HG03025 (cell line): ENCODE data around the gene ADH5.
"Not testable (repeated sequence)": the region's sequence is repeated elsewhere in the genome, so short reads cannot be mapped to it uniquely, and the experiment has no call there.

Experiments used
- ATAC-seq: cut with Tn5 transposase; IDR thresholded peaks from one replicate; pipeline ENCODE4 v1.9.1; 2021; ENCODE audit warnings: mild to moderate bottlenecking, moderate library complexity; ENCODE audit not compliant: unreplicated experiment, low FRiP score

The ADH5 gene

GRCh38 chr4:99088481-99089365 is at the start of gene ADH5:
ADH5 (minus strand) TSS chr4:99088788; CDS start chr4:99088700, 88 bp downstream.
- ATAC-seq = peak; percentile 98

DNA sequence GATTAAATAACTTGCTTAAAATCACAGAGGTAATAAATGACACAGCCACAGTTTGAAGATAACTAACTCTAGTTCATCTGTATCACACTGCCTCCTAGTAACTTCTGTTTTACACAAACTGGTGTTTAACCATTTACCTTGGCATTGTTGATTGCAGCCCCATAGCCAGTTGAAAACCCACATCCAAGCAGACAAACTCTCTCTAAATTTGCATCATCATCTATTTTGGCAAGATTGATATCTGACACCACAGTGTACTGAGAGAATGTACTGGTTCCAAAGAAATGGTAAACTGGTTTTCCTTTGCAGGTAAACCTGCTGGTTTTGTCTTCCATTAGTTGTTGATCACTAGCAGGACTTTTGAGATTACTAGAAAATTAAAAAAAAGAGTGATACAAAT is 47.7 kb upstream of the ADH5 start:
- no peak for ATAC-seq

- ATAC-seq = no peak
Measured at GRCh38 chr4:99135541-99136162, 47.1 kb upstream of the ADH5 start.

GRCh38 chr4:99134586-99134985 is 46.0 kb upstream of the ADH5 start:
- ATAC-seq = no peak

- no peak for ATAC-seq
Measured at GRCh38 chr4:99131378-99131777, 42.8 kb upstream of the ADH5 start.

GRCh38 chr4:99126376-99126775 is 37.8 kb upstream of the ADH5 start:
- no peak for ATAC-seq

DNA sequence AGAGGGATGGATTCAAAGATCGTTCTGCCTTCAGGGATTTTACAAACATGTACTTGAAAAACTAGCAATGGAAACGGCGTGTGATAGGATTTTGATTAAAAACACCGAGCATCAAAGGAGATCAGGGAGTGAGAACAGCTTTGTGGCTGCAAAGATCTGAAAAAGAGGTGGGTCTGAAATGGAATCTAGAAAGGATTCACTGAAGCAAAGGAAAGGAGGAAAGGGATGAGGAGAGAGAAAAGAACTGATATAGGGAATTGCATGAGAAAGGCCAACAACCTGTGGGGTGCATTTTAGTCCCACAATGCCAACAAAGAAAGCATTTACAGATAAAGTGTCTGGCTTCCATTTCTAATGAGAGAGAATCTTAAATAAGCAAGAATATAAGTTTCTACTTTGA is 32.4 kb upstream of the ADH5 start:
- no peak for ATAC-seq

DNA sequence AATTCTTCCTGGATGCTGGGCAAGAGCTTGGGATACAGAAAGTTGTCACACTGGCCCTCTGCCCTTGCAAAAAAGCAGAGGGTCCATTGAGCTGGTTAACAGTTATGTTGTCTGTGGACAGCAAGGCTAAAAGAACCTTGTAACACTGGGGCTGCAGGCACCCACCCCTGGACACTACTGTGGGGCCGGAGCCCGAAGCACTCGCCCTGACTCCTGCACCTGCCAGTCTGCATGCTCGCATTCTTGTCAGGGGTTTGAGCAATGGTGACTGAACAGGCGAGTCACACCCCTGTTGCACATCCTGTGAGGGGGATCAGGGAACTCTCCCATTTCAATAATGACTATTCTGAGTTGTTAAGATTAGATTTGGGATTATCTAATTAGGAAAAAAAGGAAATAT is 31.9 kb upstream of the ADH5 start:
- ATAC-seq = no peak

DNA sequence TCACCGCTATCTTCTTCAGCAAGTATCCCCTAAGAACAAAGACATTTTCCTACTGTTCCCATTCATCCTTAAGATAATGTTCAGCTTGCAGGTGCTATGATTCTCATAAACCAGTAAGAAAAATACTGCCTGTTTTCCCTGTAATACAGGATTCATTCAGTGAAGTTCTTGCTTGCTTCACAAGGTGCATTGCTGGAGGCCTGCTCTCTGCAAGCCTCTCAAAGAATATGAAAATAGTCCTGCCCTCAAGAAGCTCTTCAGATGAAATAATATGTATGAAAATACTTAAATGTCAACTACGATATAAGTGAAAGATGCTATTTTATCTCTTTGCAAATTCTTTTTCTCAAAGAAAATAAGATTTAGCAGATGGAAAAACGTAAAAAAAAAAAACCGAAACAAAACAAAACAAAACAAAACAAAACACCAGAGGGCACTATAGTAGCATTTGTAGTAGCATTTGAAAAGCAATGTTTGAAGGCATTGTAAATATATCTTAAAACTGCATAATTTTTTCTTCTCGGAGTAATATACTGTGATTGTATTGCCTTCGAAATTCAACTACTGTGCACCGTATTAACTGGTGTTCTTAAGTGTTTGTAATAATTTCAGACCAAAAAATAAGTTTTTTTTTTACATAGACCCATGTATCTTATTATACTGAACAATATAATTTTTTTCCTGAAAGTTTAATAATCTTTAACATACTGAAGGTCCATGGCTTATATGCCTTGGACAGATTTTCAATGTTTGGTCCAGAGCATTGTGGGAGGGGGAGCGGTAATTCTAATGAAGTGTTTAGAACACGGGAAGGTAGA is 29.5 kb upstream of the ADH5 start:
- no peak for ATAC-seq

DNA sequence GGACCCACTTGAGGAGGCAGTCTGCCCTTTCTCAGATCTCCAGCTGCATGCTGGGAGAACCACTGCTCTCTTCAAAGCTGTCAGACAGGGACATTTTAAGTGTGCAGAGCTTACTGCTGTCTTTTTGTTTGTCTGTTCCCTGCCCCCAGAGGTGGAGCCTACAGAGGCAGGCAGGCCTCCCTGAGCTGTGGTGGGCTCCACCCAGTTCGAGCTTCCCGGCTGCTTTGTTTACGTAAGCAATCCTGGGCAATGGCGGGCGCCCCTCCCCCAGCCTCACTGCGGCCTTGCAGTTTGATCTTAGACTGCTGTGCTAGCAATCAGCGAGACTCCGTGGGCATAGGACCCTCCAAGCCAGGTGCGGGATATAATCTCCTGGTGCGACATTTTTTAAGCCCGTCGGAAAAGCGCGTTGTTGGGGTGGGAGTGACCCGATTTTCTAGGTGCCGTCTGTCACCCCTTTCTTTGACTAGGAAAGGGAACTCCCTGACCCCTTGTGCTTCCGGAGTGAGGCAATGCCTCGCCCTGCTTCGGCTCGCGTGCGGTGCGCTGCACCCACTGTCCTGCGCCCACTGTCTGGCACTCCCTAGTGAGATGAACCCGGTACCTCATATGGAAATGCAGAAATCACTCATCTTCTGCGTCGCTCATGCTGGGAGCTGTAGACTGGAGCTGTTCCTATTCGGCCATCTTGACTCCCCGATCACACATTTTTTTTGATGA is 28.7 kb upstream of the ADH5 start:
- ATAC-seq = not testable (repeated sequence)

DNA sequence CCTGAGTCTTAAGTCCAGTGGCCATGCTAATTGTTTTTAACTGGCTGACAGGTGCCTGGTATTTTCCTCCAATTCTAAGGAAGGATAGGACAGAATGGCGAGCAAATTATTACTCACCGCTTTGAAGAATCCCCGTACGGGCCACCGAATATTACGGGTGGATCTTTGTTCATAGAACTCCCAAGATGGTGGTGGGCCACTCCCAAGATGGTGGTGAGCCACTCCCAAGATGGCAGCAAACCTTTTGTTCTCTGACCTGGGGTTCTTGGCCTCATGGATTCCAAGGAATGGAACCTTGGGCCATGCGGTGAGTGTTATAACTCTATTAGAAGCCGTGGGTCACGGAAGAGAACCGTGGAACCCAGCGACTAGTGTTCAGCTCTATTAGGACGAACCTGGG is 20.7 kb upstream of the ADH5 start:
- not testable (repeated sequence) for ATAC-seq

GRCh38 chr4:99104153-99104552 is 15.6 kb upstream of the ADH5 start:
- ATAC-seq = no peak

DNA sequence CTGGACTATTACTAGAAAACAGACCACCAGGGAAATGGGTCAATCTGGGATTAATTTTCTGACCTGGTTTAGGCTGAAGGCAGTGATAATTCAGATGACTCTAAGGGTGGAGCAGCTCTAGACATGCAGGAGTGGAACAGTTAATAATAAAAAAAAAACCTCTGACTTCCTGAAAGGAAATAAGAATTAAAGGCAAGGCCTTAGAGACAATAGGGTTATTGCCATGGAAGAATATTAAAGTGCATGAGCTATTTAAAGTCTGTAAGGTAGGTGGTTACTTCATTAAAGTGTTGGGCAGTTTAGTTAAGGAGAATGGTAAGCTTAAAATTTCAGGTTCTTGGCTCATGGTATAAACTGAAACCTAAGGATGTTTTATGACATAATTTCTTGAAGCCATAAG is 14.6 kb upstream of the ADH5 start:
- ATAC-seq = no peak

- ATAC-seq = no peak
Measured at GRCh38 chr4:99102634-99103033, 14.0 kb upstream of the ADH5 start.

- no peak for ATAC-seq
Measured at GRCh38 chr4:99100876-99101275, 12.3 kb upstream of the ADH5 start.

GRCh38 chr4:99099814-99100213 is 11.2 kb upstream of the ADH5 start:
- ATAC-seq = not testable (repeated sequence)

GRCh38 chr4:99099311-99099710 is 10.7 kb upstream of the ADH5 start:
- ATAC-seq = no peak

DNA sequence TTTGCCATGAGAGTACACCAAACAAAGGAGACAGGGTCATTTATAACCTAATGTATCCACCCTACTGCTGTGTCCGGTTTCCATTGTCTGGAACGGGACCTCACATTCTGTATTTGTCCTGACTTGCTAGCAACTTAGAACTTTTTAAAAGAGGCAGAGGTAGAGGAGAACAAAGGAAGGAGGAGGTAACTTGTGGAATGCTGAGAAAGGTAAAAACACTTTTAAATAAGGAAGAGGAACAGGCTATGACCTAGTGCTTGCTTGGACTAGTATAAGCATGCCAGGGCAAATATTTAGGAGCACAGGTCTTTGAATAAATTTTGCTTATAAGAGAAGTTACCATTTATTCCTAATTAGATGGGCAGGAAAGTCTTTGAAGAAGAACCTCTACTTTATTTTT is 3.3 kb upstream of the ADH5 start:
- not testable (repeated sequence) for ATAC-seq

DNA sequence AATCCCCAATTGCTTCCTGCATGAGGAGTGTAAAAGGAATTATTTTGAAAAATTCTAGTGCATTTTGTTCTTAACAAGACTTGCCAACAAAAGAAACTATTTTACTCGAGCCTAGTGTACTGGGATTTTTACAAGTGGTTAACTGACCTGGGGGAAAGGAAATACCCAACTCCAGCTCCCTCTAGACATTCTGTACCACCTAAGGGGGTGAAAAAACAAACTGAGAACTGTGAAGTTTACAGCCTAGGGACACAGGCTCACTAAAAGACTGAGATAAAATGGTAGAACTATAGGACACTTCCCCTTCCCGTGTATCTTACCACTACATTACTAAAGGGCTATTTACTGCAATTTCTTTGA is 2.6 kb upstream of the ADH5 start:
- ATAC-seq = no peak

DNA sequence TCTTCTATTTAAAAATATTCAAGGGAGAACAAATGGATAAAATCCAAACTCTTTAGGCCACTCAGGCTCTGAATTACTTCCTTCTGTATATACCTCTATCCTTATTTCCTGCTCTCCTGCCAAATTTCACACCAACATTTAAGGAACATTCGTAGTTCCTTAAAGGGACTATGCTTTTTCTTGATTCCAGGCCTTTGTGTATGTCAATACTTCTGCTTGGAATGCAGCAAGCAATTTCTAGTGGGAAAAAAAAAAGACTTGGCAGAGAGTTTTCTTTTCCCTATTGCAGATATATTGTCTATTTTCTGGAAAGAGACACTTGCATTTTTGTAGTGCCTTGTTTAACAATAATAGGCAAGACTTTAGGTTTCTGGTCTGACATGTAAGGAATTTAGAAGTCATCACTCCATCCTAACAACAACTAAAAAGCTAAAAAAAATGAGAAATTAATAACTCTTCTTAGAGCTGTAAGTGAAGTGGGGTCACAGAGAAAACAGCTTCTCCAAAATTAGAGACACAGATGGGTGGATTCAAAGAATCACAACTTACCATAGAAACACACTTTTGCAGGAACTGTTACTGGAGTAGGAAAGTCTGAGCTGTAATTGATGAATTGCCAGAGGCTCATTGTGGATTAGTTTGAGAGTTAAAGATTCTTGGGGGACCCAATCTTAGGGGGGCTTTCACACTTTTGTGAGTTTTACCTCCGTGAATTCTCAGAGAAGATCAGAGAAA is 2.1 kb upstream of the ADH5 start:
- no peak for ATAC-seq
